Kidney epithelial cell (primary cell): ENCODE measurements around the gene PRORP. TPM values are rescaled to one million over a fixed set of nuclear protein-coding genes. Genes with fewer than 3 reads are reported as not detected.

Experiments
- DNase-seq: peaks from one replicate; pipeline ENCODE4 v3.0.0-alpha.2; 2010; ENCODE audit warnings: low read depth
- H3K27me3 ChIP-seq: 2 replicates; pipeline ENCODE4 v1.6.0; 2011; ENCODE audit warnings: low read length; ENCODE audit not compliant: control insufficient read depth, insufficient read depth
- H3K36me3 ChIP-seq: 2 replicates; pipeline ENCODE4 v1.5.1; 2011; ENCODE audit warnings: low read length; ENCODE audit not compliant: control insufficient read depth, insufficient read depth
- H3K4me3 ChIP-seq: 2 replicates; pipeline ENCODE4 v1.5.1; 2011; ENCODE audit warnings: low read depth, mild to moderate bottlenecking, control low read depth, low read length
- CTCF ChIP-seq: IDR thresholded peaks from 2 replicates; pipeline ENCODE4 v1.5.1; 2011; ENCODE audit warnings: mild to moderate bottlenecking, moderate library complexity, low read length, control low read depth, inconsistent platforms; ENCODE audit not compliant: insufficient read depth, poor library complexity, severe bottlenecking
- total RNA-seq: library from RNA; depleted of rRNA; stranded (reverse); fragments of >200 nt; gene quantifications from 2 replicates; pipeline ENCODE4 v1.2.3, GENCODE V29; 2015

Gene PRORP
- total RNA-seq, 1 donor from 2014 or later, result 40.0 TPM

- DNase-seq, result no peak
- Histone ChIP-seq H3K36me3 (no peaks in the 10 kb centered on the region), H3K27me3 (no peaks in the 10 kb centered on the region), H3K4me3 (no peak overlapping the region)
- TF ChIP-seq CTCF, result no peak
These were observed 1.8 kb downstream of the PRORP start for GRCh38 chr14:35124127-35124526.

GRCh38 chr14:35133542-35134328 lies 11.4 kb downstream of the PRORP start:
- DNase-seq, result no peak
- no peak overlapping the region for H3K4me3 ChIP-seq
- H3K27me3 ChIP-seq, result no peaks in the 10 kb centered on the region
- TF ChIP-seq CTCF, result no peak
- no peaks in the 10 kb centered on the region for H3K36me3 ChIP-seq

GRCh38 chr14:35134329-35135123 lies 12.2 kb downstream of the PRORP start:
- no peak for TF ChIP-seq CTCF
- Histone ChIP-seq H3K4me3 (no peak overlapping the region), H3K27me3 (no peaks in the 10 kb centered on the region), H3K36me3 (no peaks in the 10 kb centered on the region)
- DNase-seq, result no peak

- H3K36me3 ChIP-seq, result no peaks in the 10 kb centered on the region
- no peak for TF ChIP-seq CTCF
- no peak for DNase-seq
- H3K27me3 ChIP-seq, result no peaks in the 10 kb centered on the region
- H3K4me3 ChIP-seq, result no peak overlapping the region
These were observed 16.2 kb downstream of the PRORP start for GRCh38 chr14:35138585-35138984.

- H3K36me3 ChIP-seq, result no peaks in the 10 kb centered on the region
- no peak overlapping the region for H3K4me3 ChIP-seq
- no peaks in the 10 kb centered on the region for H3K27me3 ChIP-seq
- no peak for TF ChIP-seq CTCF
- no peak for DNase-seq
These were observed 18.6 kb downstream of the PRORP start for GRCh38 chr14:35140718-35141581.
